H1 (cell line): ENCODE measurements around the gene GALNT17. TPM values are rescaled to one million over a fixed set of nuclear protein-coding genes. Genes with fewer than 3 reads are reported as not detected.

Experiments used
- CTCF ChIA-PET: fragments of 300-600 bp; sonication (Branson Sonifier 250); formaldehyde crosslinking; loops from one replicate; lab custom pipeline; 2021; ENCODE audit not compliant: partially characterized antibody; lab: Charles Lee
- POLR2A ChIA-PET: fragments of 300-600 bp; sonication (Branson Sonifier 250); formaldehyde crosslinking; loops from one replicate; lab custom pipeline; 2021; ENCODE audit warnings: inconsistent platforms; ENCODE audit not compliant: partially characterized antibody; lab: Charles Lee
- DNase-seq, 2 experiments: peaks; one replicate each; pipeline versions ENCODE4 v3.0.0 to v3.0.0-alpha.2; 2010 to 2022; ENCODE audit warnings: low spot score in 2 of 2, low read depth in 1 of 2, mixed read lengths in 1 of 2
- FAIRE-seq: peaks from 2 replicates; lab custom pipeline; 2011; peaks lifted over from hg19 to GRCh38; lab: Jason Lieb, UNC
- H2AFZ ChIP-seq: 2 replicates; pipeline ENCODE4 v1.8.1; 2012; ENCODE audit warnings: low read length, inconsistent platforms
- H2AK5ac ChIP-seq: 2 replicates; pipeline ENCODE4 v1.6.1; 2013; ENCODE audit warnings: low read depth, low read length
- H2BK120ac ChIP-seq: replicated peaks from 2 replicates; pipeline ENCODE3; 2013; ENCODE audit warnings: low read depth, low read length, inconsistent platforms
- H2BK12ac ChIP-seq: 2 replicates; pipeline ENCODE4 v1.6.1; 2013; ENCODE audit warnings: low read depth, low read length
- H2BK15ac ChIP-seq: 2 replicates; pipeline ENCODE4 v1.6.1; 2013; ENCODE audit warnings: low read length
- H2BK20ac ChIP-seq: 2 replicates; pipeline ENCODE4 v1.6.1; 2013; ENCODE audit warnings: low read length
- H2BK5ac ChIP-seq: 2 replicates; pipeline ENCODE4 v1.6.1; 2013; ENCODE audit warnings: low read depth, low read length
- H3K14ac ChIP-seq: 2 replicates; pipeline ENCODE4 v1.6.1; 2013; ENCODE audit warnings: inconsistent platforms; ENCODE audit not compliant: insufficient read length
- H3K18ac ChIP-seq: 2 replicates; pipeline ENCODE4 v1.6.1; 2013; ENCODE audit warnings: low read length; ENCODE audit errors: extremely low read depth
- H3K23ac ChIP-seq: 2 replicates; pipeline ENCODE4 v1.6.1; 2013; ENCODE audit warnings: inconsistent platforms; ENCODE audit not compliant: insufficient read length
- H3K23me2 ChIP-seq: 2 replicates; pipeline ENCODE4 v1.6.1; 2013; ENCODE audit warnings: low read depth, low read length
- H3K27ac ChIP-seq: 2 replicates; pipeline ENCODE4 v1.6.1; 2011; ENCODE audit warnings: low read depth, low read length, inconsistent platforms
- H3K27me3 ChIP-seq, 4 experiments: replicated peaks in 1 of 4; 1 replicate in 1 of 4; 2 replicates in 3 of 4; pipeline versions ENCODE4 v1.6.1 to v1.8.1; 2011 to 2013; ENCODE audit warnings: low read length in 3 of 4, mild to moderate bottlenecking in 3 of 4, inconsistent platforms in 2 of 4, mixed read lengths in 2 of 4, moderate library complexity in 1 of 4; ENCODE audit not compliant: control insufficient read depth in 3 of 4, insufficient read depth in 3 of 4; ENCODE audit errors: extremely low read depth in 1 of 4
- H3K36me3 ChIP-seq, 4 experiments: 2 replicates each; pipeline versions ENCODE4 v1.6.1 to v1.8.1; 2011 to 2013; ENCODE audit warnings: mild to moderate bottlenecking in 4 of 4, low read length in 3 of 4, moderate library complexity in 2 of 4, control low read depth in 1 of 4, inconsistent platforms in 1 of 4; ENCODE audit not compliant: insufficient read depth in 4 of 4, control insufficient read depth in 2 of 4
- H3K4ac ChIP-seq: replicated peaks from 2 replicates; pipeline ENCODE3; 2013; ENCODE audit warnings: low read length, low read depth, mixed read lengths, inconsistent platforms; ENCODE audit not compliant: insufficient read length
- H3K4me1 ChIP-seq, 4 experiments: replicated peaks in 1 of 4; 1 replicate in 1 of 4; 2 replicates in 3 of 4; pipeline versions ENCODE4 v1.6.1 to v1.8.1; 2011 to 2013; ENCODE audit warnings: low read length in 3 of 4, inconsistent platforms in 2 of 4, mixed read lengths in 1 of 4; ENCODE audit not compliant: insufficient read depth in 4 of 4, control insufficient read depth in 3 of 4
- H3K4me2 ChIP-seq, 2 experiments: 2 replicates each; pipeline versions ENCODE4 v1.6.1 to v1.8.1; 2011 to 2013; ENCODE audit warnings: low read depth in 2 of 2, low read length in 2 of 2, control low read depth in 1 of 2, inconsistent platforms in 1 of 2, mild to moderate bottlenecking in 1 of 2; ENCODE audit not compliant: insufficient read depth in 1 of 2
- H3K4me3 ChIP-seq, 4 experiments: fragments of 200-600, 300-600 bp in 1 of 4; sonication (generic), shearing (Covaris generic), sonication (Bioruptor Twin) in 1 of 4; 2 replicates each; pipeline versions ENCODE4 v1.5.1 to v1.8.1; 2011 to 2016; ENCODE audit warnings: low read length in 4 of 4, low read depth in 3 of 4, control low read depth in 2 of 4, inconsistent platforms in 2 of 4, mild to moderate bottlenecking in 2 of 4, mixed read lengths in 1 of 4, moderate library complexity in 1 of 4; ENCODE audit not compliant: insufficient read depth in 2 of 4; ENCODE audit errors: extremely low read depth in 1 of 4
- H3K56ac ChIP-seq: replicated peaks from 2 replicates; pipeline ENCODE3; 2013; ENCODE audit warnings: low read depth, mild to moderate bottlenecking, mixed read lengths, low read length, inconsistent platforms; ENCODE audit not compliant: insufficient read length
- H3K79me1 ChIP-seq: 2 replicates; pipeline ENCODE4 v1.6.1; 2013; ENCODE audit warnings: low read depth, low read length, control low read depth
- H3K79me2 ChIP-seq, 2 experiments: 2 replicates each; pipeline versions ENCODE4 v1.6.1 to v1.8.1; 2012 to 2013; ENCODE audit warnings: low read length in 2 of 2, mild to moderate bottlenecking in 2 of 2, inconsistent platforms in 1 of 2; ENCODE audit not compliant: insufficient read depth in 2 of 2, control insufficient read depth in 1 of 2
- H3K9ac ChIP-seq, 4 experiments: replicated peaks in 1 of 4; 1 replicate in 1 of 4; 2 replicates in 3 of 4; pipeline versions ENCODE4 v1.6.1 to v1.8.1; 2011 to 2013; ENCODE audit warnings: low read depth in 3 of 4, low read length in 3 of 4, control low read depth in 2 of 4, mild to moderate bottlenecking in 2 of 4, moderate library complexity in 2 of 4, inconsistent platforms in 1 of 4; ENCODE audit errors: extremely low read depth in 1 of 4
- H3K9me3 ChIP-seq, 2 experiments: 2 replicates each; pipeline versions ENCODE4 v1.6.1 to v1.8.1; 2012 to 2013; ENCODE audit warnings: mild to moderate bottlenecking in 2 of 2, moderate library complexity in 2 of 2, control low read depth in 1 of 2, inconsistent platforms in 1 of 2, low read depth in 1 of 2, low read length in 1 of 2, mixed read lengths in 1 of 2; ENCODE audit not compliant: insufficient read depth in 2 of 2
- H4K20me1 ChIP-seq, 2 experiments: replicated peaks in 1 of 2; 2 replicates each; pipeline versions ENCODE3 to v1.8.1; 2011 to 2013; ENCODE audit warnings: inconsistent platforms in 2 of 2, low read length in 2 of 2, mild to moderate bottlenecking in 1 of 2; ENCODE audit not compliant: insufficient read depth in 2 of 2, control insufficient read depth in 1 of 2
- H4K5ac ChIP-seq: 2 replicates; pipeline ENCODE4 v1.6.1; 2013; ENCODE audit warnings: low read length, low read depth, mixed read lengths, inconsistent platforms; ENCODE audit not compliant: insufficient read length
- H4K8ac ChIP-seq: 2 replicates; pipeline ENCODE4 v1.8.0; 2013; ENCODE audit warnings: mild to moderate bottlenecking, moderate library complexity, low read length, inconsistent platforms; ENCODE audit not compliant: insufficient read depth; ENCODE audit errors: extremely low read depth
- H4K91ac ChIP-seq: replicated peaks from 2 replicates; pipeline ENCODE3; 2013; ENCODE audit warnings: low read length, mixed read lengths, inconsistent platforms; ENCODE audit not compliant: insufficient read length
- ATF3 ChIP-seq: IDR thresholded peaks from 2 replicates; pipeline ENCODE4 v1.6.1; 2011; ENCODE audit warnings: low read depth, mild to moderate bottlenecking, low read length; ENCODE audit not compliant: insufficient read depth
- CHD1 ChIP-seq: IDR thresholded peaks from 2 replicates; pipeline ENCODE4 v1.6.1; 2012; ENCODE audit warnings: low read depth, low read length, improper control_type of control experiment
- KDM5A ChIP-seq: fragments of 200-600 bp; IDR thresholded peaks from 2 replicates; pipeline ENCODE4 v1.7.1; 2012; ENCODE audit warnings: mild to moderate bottlenecking, low read length, inconsistent platforms, mixed read lengths
- SAP30 ChIP-seq: fragments of 300-600 bp; sonication (generic); IDR thresholded peaks from 2 replicates; pipeline ENCODE4 v1.7.1; 2012; ENCODE audit warnings: low read length, moderate library complexity, mild to moderate bottlenecking, inconsistent platforms; ENCODE audit not compliant: insufficient read depth, insufficient replicate concordance
- ZNF274 ChIP-seq: IDR thresholded peaks from 2 replicates; pipeline ENCODE4 v1.7.0; 2012; ENCODE audit warnings: low read length, borderline replicate concordance; ENCODE audit errors: extremely low read depth
- WGBS, 2 experiments: shearing (Covaris generic) in 1 of 2; methylation state at CpG; one replicate each; pipeline versions ENCODE4 v1.1.6 to v1.1.7; 2013 to 2015; ENCODE audit warnings: low lambda C conversion rate in 2 of 2, mixed read lengths in 2 of 2, inconsistent platforms in 1 of 2, low coverage in 1 of 2, missing lambda C conversion rate in 1 of 2; ENCODE audit not compliant: insufficient replicate concordance in 2 of 2, insufficient coverage in 1 of 2, insufficient read length in 1 of 2; ENCODE audit errors: extremely low coverage in 1 of 2, missing lambda C conversion rate in 1 of 2; 5-methylcytosine and 5-hydroxymethylcytosine counted together
- polyA plus RNA-seq, 7 experiments: library from polyadenylated mRNA; depleted of rRNA in 3 of 7; stranded (reverse) in 5 of 7; unstranded in 2 of 7; fragments of >200 nt in 5 of 7; fragments of 200-250 nt in 2 of 7; gene quantifications; 1 replicate in 5 of 7; 2 replicates in 1 of 7; 4 replicates in 1 of 7; pipeline versions ENCODE4 v1.2.1 to v1.2.3, GENCODE V29; 2011 to 2013; ENCODE audit warnings: missing spikeins in 2 of 7, mixed read lengths in 2 of 7
- total RNA-seq: library from RNA; stranded (reverse); fragmentation: NEBNext Ultra II Directional; extraction: Animal tissue kit (Norgen Biotek cat#: 25700); gene quantifications from 2 replicates; pipeline ENCODE4 v1.2.1, GENCODE V29; 2021

Gene GALNT17
- total and polyA plus RNA-seq, 2 of the 8 experiments (the other 6 are each of a cell fraction or from before 2014, with no cell fraction given) = 37.7 to 47.0 TPM

- ChIA-PET POLR2A (interaction anchor here (0.7 kb wide), 2 partner anchors 21 to 47 kb away, joined by 3 read pairs; no protein-coding TSS in a partner anchor), CTCF (no interaction called here)
- Histone ChIP-seq H3K9me3 (peaks cover 9 to 21% of the 10 kb centered on the region in 2 experiments), H2BK5ac (no peak overlapping the region; the same call in 1 of the 2 replicates), H3K27ac (no peak overlapping the region), H2BK15ac (no peak overlapping the region), H3K79me1 (no peaks in the 10 kb centered on the region; the same call in 1 of the 2 replicates), H2BK12ac (no peak overlapping the region), H2AK5ac (no peak overlapping the region), H2BK120ac (no peak overlapping the region), H3K27me3 (no peaks in the 10 kb centered on the region), H3K4me2 (no peak overlapping the region), H3K4me1 (no peaks in the 10 kb centered on the region; a peak in 1 of 7 replicates), H3K36me3 (peaks cover 0 to 6% (median 3%) of the 10 kb centered on the region in 4 experiments; a peak in 2 of 8 replicates), H3K79me2 (peaks cover 0 to 78% of the 10 kb centered on the region in 2 experiments; a peak in 2 of 4 replicates), H4K20me1 (no peaks in the 10 kb centered on the region), H3K56ac (no peak overlapping the region), H3K18ac (no peak overlapping the region), H4K8ac (no peak overlapping the region), H3K4ac (no peak overlapping the region), H3K9ac (no peak overlapping the region), H3K23ac (no peak overlapping the region), H4K5ac (no peak overlapping the region), H2AFZ (no peak overlapping the region), H3K23me2 (no peaks in the 10 kb centered on the region), H3K14ac (no peak overlapping the region), H2BK20ac (no peak overlapping the region), H4K91ac (no peak overlapping the region), H3K4me3 (no peak overlapping the region)
- WGBS, 2 experiments = 93% methylated on average over 7 of the region's 7 CpGs; no CpG with 5 or more reads in 1 of the 2 experiments
- DNase-seq (no peak), FAIRE-seq (no peak)
- TF ChIP-seq SAP30 = no peak
- TF ChIP-seq KDM5A = no peak
- no peak for TF ChIP-seq ZNF274
- no peak for TF ChIP-seq CHD1
- TF ChIP-seq ATF3 = no peak
These were observed 129.1 kb downstream of the GALNT17 start for GRCh38 chr7:71261066-71261465.
